22Rv1 (cell line): Measurements from ENCODE around the gene COG5.

Experiments
- CTCF ChIP-seq: fragments of 450-650 bp; IDR thresholded peaks from 2 replicates; pipeline ENCODE4 v1.5.1; 2017; ENCODE audit warnings: mild to moderate bottlenecking
- ZFX ChIP-seq: fragments of 450-650 bp; IDR thresholded peaks from 2 replicates; pipeline ENCODE4 v1.6.1; 2017; ENCODE audit warnings: antibody characterized with exemption, borderline replicate concordance

DNA sequence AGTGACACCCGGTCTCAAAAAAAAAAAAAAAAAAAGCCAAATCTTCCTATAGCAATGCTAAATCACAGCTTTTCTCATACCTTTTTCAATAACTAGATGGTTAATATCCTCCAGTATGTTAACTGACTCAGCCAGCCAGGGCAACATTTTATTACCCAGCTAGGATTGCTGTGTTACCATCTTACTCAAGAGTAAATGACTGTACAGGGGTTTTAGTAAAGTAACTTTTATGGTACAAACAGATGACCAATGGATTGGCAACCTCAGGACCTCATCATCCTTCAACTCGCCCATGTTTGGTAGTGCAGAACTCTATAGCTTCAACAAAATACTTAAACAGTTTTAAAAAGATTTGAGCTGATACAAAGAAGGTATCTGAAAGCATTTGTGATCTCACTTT, 335.4 kb downstream of the COG5 start:
- TF ChIP-seq CTCF, result no peak
- no peak for TF ChIP-seq ZFX
